Hepatocyte (in vitro differentiated cells): ENCODE results near the gene ACTG1. TPM values are rescaled to one million over a fixed set of nuclear protein-coding genes. Genes with fewer than 3 reads are reported as not detected.

Experiments used
- DNase-seq: peaks from one replicate; pipeline ENCODE4 v3.0.0-alpha.2; 2016; ENCODE audit warnings: low spot score
- H2AFZ ChIP-seq: fragments of 200-600 bp; sonication (generic); 2 replicates; pipeline ENCODE4 v1.6.0; 2016; ENCODE audit warnings: antibody characterized with exemption, mild to moderate bottlenecking
- H3K27ac ChIP-seq: fragments of 200-600 bp; sonication (generic); 2 replicates; pipeline ENCODE4 v1.5.1; 2016; ENCODE audit warnings: mild to moderate bottlenecking
- H3K27me3 ChIP-seq: fragments of 200-600 bp; sonication (generic); 2 replicates; pipeline ENCODE4 v1.6.1; 2016
- H3K36me3 ChIP-seq: fragments of 200-600 bp; sonication (generic); replicated peaks from 2 replicates; pipeline ENCODE4 v1.5.1; 2016; ENCODE audit warnings: low read depth; ENCODE audit not compliant: insufficient read depth
- H3K4me1 ChIP-seq: fragments of 200-600 bp; sonication (generic); 2 replicates; pipeline ENCODE4 v1.5.1; 2016; ENCODE audit warnings: mild to moderate bottlenecking, moderate library complexity; ENCODE audit not compliant: insufficient read depth
- H3K4me2 ChIP-seq: fragments of 200-600 bp; sonication (generic); 2 replicates; pipeline ENCODE4 v1.6.0; 2016
- H3K4me3 ChIP-seq: fragments of 200-600 bp; sonication (generic); 2 replicates; pipeline ENCODE4 v1.5.1; 2016; ENCODE audit warnings: mild to moderate bottlenecking
- H3K79me2 ChIP-seq: fragments of 200-600 bp; sonication (generic); 2 replicates; pipeline ENCODE4 v1.6.0; 2017; ENCODE audit warnings: mild to moderate bottlenecking
- H3K9me2 ChIP-seq: fragments of 200-600 bp; sonication (generic); replicated peaks from 2 replicates; pipeline ENCODE4 v1.6.0; 2017; ENCODE audit warnings: mild to moderate bottlenecking; ENCODE audit not compliant: insufficient read depth
- H3K9me3 ChIP-seq: fragments of 200-600 bp; sonication (generic); 2 replicates; pipeline ENCODE4 v1.5.1; 2016; ENCODE audit warnings: low read depth, mild to moderate bottlenecking
- H4K20me1 ChIP-seq: fragments of 200-600 bp; sonication (generic); 2 replicates; pipeline ENCODE4 v1.6.0; 2016; ENCODE audit warnings: mild to moderate bottlenecking; ENCODE audit not compliant: insufficient read depth, poor library complexity, severe bottlenecking
- EZH2 ChIP-seq: fragments of 200-600 bp; sonication (generic); IDR thresholded peaks from 2 replicates; pipeline ENCODE4 v1.6.1; 2016; ENCODE audit warnings: antibody characterized with exemption, mild to moderate bottlenecking, borderline replicate concordance
- EZH2phosphoT487 ChIP-seq: fragments of 200-600 bp; sonication (generic); IDR thresholded peaks from one replicate; pipeline ENCODE4 v1.6.1; 2018; ENCODE audit warnings: antibody characterized with exemption, mild to moderate bottlenecking, low read depth, moderate library complexity; ENCODE audit not compliant: unreplicated experiment, severe bottlenecking
- WGBS: methylation state at CpG from one replicate; pipeline ENCODE4 v1.1.6; 2016; ENCODE audit warnings: low lambda C conversion rate; ENCODE audit errors: missing lambda C conversion rate; 5-methylcytosine and 5-hydroxymethylcytosine counted together
- polyA plus RNA-seq: library from polyadenylated mRNA; unstranded; fragments of >200 nt; fragmentation: Nextera tagmentation; extraction: Ambion mirVana; gene quantifications from 2 replicates; pipeline ENCODE4 v1.2.1, GENCODE V29; 2016
- total RNA-seq: library from RNA; depleted of rRNA; stranded (reverse); fragments of >200 nt; gene quantifications from 2 replicates; pipeline ENCODE4 v1.2.3, GENCODE V29; 2014
- TF ChIP-seq, protein P1 (sequence below): fragments of 200-600 bp; sonication (generic); IDR thresholded peaks from 2 replicates; pipeline ENCODE4 v1.5.1; 2016; ENCODE audit warnings: antibody characterized with exemption, mild to moderate bottlenecking; ENCODE audit not compliant: poor library complexity

Gene ACTG1
- total and polyA plus RNA-seq, 2 experiments from 2014 or later: 2,832 to 3,298 TPM

- under 1% methylated on average over 60 of the region's 62 CpGs for WGBS
- no peaks in the 10 kb centered on the region for H3K9me3 ChIP-seq
- TF ChIP-seq EZH2phosphoT487 (no peak), EZH2 (no peak)
- TF ChIP-seq, protein P1, sequence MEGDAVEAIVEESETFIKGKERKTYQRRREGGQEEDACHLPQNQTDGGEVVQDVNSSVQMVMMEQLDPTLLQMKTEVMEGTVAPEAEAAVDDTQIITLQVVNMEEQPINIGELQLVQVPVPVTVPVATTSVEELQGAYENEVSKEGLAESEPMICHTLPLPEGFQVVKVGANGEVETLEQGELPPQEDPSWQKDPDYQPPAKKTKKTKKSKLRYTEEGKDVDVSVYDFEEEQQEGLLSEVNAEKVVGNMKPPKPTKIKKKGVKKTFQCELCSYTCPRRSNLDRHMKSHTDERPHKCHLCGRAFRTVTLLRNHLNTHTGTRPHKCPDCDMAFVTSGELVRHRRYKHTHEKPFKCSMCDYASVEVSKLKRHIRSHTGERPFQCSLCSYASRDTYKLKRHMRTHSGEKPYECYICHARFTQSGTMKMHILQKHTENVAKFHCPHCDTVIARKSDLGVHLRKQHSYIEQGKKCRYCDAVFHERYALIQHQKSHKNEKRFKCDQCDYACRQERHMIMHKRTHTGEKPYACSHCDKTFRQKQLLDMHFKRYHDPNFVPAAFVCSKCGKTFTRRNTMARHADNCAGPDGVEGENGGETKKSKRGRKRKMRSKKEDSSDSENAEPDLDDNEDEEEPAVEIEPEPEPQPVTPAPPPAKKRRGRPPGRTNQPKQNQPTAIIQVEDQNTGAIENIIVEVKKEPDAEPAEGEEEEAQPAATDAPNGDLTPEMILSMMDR: no peak
- no peaks in the 10 kb centered on the region for H3K27me3 ChIP-seq
- peaks cover 9% of the 10 kb centered on the region for H3K36me3 ChIP-seq
- H2AFZ ChIP-seq: no peak overlapping the region
- DNase-seq: no peak
- H3K27ac ChIP-seq: peak overlapping the region; percentile 97
- peak overlapping the region; percentile 98 for H3K4me2 ChIP-seq
- peaks cover 69% of the 10 kb centered on the region for H3K79me2 ChIP-seq
- peaks cover 33% of the 10 kb centered on the region for H3K4me1 ChIP-seq
- H3K9me2 ChIP-seq: no peaks in the 10 kb centered on the region
- peaks cover 59% of the 10 kb centered on the region for H4K20me1 ChIP-seq
- H3K4me3 ChIP-seq: peak overlapping the region; percentile 91
These were observed 616 bp downstream of the ACTG1 start for GRCh38 chr17:81511804-81512561.

DNA sequence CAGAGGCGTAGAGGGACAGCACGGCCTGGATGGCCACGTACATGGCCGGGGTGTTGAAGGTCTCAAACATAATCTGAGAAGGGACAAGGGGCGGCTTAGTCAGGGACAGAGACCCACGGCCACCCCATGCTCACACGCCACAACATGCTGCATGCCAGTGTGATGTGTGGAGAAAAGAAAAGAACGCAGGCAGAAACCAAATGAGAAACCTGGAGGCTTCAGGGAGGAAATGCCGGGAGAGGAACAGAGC lies 1.1 kb downstream of the ACTG1 start:
- Histone ChIP-seq H3K36me3 (peaks cover 9% of the 10 kb centered on the region), H3K9me2 (no peaks in the 10 kb centered on the region), H3K9me3 (no peaks in the 10 kb centered on the region), H3K4me3 (peak overlapping the region; percentile 91), H3K4me2 (peak overlapping the region; percentile 98), H3K27ac (peak overlapping the region; percentile 97), H2AFZ (no peak overlapping the region), H3K4me1 (peaks cover 29% of the 10 kb centered on the region), H4K20me1 (peaks cover 57% of the 10 kb centered on the region), H3K27me3 (no peaks in the 10 kb centered on the region), H3K79me2 (peaks cover 64% of the 10 kb centered on the region)
- no peak for TF ChIP-seq EZH2phosphoT487
- WGBS: 2% methylated on average over 9 of the region's 9 CpGs
- DNase-seq: no peak

DNA sequence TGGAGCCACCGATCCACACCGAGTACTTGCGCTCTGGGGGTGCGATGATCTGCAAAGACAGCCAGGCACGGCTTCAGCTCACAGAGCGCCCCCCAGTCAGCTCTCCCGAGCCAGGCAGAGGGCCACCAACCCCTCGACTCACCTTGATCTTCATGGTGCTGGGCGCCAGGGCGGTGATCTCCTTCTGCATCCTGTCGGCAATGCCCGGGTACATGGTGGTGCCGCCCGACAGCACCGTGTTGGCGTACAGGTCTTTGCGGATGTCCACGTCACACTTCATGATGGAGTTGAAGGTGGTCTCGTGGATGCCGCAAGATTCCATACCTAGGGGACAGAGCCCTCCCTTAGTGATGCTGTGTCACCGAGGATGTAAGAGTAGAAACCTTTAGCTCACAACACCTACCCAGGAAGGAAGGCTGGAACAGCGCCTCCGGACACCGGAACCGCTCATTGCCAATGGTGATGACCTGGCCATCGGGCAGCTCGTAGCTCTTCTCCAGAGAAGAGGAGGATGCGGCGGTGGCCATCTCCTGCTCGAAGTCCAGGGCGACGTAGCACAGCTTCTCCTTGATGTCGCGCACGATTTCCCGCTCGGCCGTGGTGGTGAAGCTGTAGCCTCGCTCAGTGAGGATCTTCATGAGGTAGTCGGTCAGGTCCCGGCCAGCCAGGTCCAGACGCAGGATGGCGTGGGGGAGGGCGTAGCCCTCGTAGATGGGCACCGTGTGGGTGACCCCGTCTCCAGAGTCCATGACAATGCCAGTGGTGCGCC lies 1.6 kb downstream of the ACTG1 start:
- WGBS: 4% methylated on average over 48 of the region's 48 CpGs
- no peak for DNase-seq
- peaks cover 53% of the 10 kb centered on the region for H4K20me1 ChIP-seq
- no peak for TF ChIP-seq EZH2
- TF ChIP-seq EZH2phosphoT487: no peak
- TF ChIP-seq, protein P1: no peak
- peak overlapping the region; percentile 91 for H3K4me3 ChIP-seq
- peak overlapping the region; percentile 97 for H3K27ac ChIP-seq
- H3K4me1 ChIP-seq: peaks cover 24% of the 10 kb centered on the region
- H3K9me3 ChIP-seq: no peaks in the 10 kb centered on the region
- H3K79me2 ChIP-seq: peaks cover 59% of the 10 kb centered on the region
- H3K27me3 ChIP-seq: no peaks in the 10 kb centered on the region
- no peak overlapping the region for H2AFZ ChIP-seq
- H3K9me2 ChIP-seq: no peaks in the 10 kb centered on the region
- peaks cover 9% of the 10 kb centered on the region for H3K36me3 ChIP-seq
- peak overlapping the region; percentile 98 for H3K4me2 ChIP-seq
